ENCODE data around the gene CYTH4. TPM values are rescaled to one million over a fixed set of nuclear protein-coding genes. Genes with fewer than 3 reads are reported as not detected.

The CYTH4 gene
- total and polyA plus RNA-seq, 2 of the 8 experiments (the other 6 are each of a cell fraction or from before 2014, with no cell fraction given): 0.09 TPM; not detected in 1

- no peaks in the 10 kb centered on the region for H3K36me3 ChIP-seq (ENCODE audit: control insufficient read depth in 2 of 4, insufficient read depth in 4 of 4, low read length in 3 of 4)
- no peak overlapping the region for H3K23ac ChIP-seq (ENCODE audit: insufficient read length)
- no peak overlapping the region for H3K14ac ChIP-seq (ENCODE audit: insufficient read length)
- TF ChIP-seq JUND (IDR thresholded peaks at IDR 0.05; ENCODE audit: low read length): no peak
- TF ChIP-seq CTBP2 (IDR thresholded peaks at IDR 0.05; ENCODE audit: borderline replicate concordance, insufficient read depth, insufficient read length, low read length): no peak
- H3K4ac ChIP-seq (replicated peaks; ENCODE audit: insufficient read length, low read depth, low read length): no peak overlapping the region
- peaks cover 0 to 18% (median 9%) of the 10 kb centered on the region in 4 experiments; a peak in 5 of 7 replicates for H3K4me1 ChIP-seq (replicated peaks in 1 of 4; ENCODE audit: control insufficient read depth in 3 of 4, insufficient read depth in 4 of 4, low read length in 3 of 4)
- DNase-seq (ENCODE audit: low read depth in 1 of 2, low spot score in 2 of 2) (no peak), FAIRE-seq (no peak)
- H3K79me2 ChIP-seq (ENCODE audit: control insufficient read depth in 1 of 2, insufficient read depth in 2 of 2, low read length in 2 of 2): no peaks in the 10 kb centered on the region
- peaks cover 0 to 3% (median 0%) of the 10 kb centered on the region in 4 experiments; a peak in 2 of 7 replicates for H3K27me3 ChIP-seq (replicated peaks in 1 of 4; ENCODE audit: control insufficient read depth in 3 of 4, extremely low read depth in 1 of 4, insufficient read depth in 3 of 4, low read length in 3 of 4)
- 0 out of 2 replicates have a peak overlapping the region, but pooled peaks have one; percentile 50 for H2BK12ac ChIP-seq (ENCODE audit: low read depth, low read length)
- no peak overlapping the region for H3K4me3 ChIP-seq (ENCODE audit: extremely low read depth in 1 of 4, insufficient read depth in 2 of 4, low read depth in 3 of 4, low read length in 4 of 4)
- H4K8ac ChIP-seq (ENCODE audit: extremely low read depth, insufficient read depth, low read length): no peak overlapping the region
- no peak overlapping the region for H3K4me2 ChIP-seq (ENCODE audit: insufficient read depth in 1 of 2, low read depth in 2 of 2, low read length in 2 of 2)
- 83% methylated on average over 11 of the region's 17 CpGs; no CpG with 5 or more reads in 1 of the 2 experiments for WGBS, 2 experiments (ENCODE audit: extremely low coverage in 1 of 2, insufficient coverage in 1 of 2, insufficient read length in 1 of 2, insufficient replicate concordance in 2 of 2, low coverage in 1 of 2, low lambda C conversion rate in 2 of 2, missing lambda C conversion rate in 1 of 2)
- H4K5ac ChIP-seq (ENCODE audit: insufficient read length, low read depth, low read length): no peak overlapping the region
- H2BK120ac ChIP-seq (replicated peaks; ENCODE audit: low read depth, low read length): no peak overlapping the region
- no peak overlapping the region for H3K9ac ChIP-seq (replicated peaks in 1 of 4; ENCODE audit: extremely low read depth in 1 of 4, low read depth in 3 of 4, low read length in 3 of 4)
- H4K20me1 ChIP-seq (replicated peaks in 1 of 2; ENCODE audit: control insufficient read depth in 1 of 2, insufficient read depth in 2 of 2, low read length in 2 of 2): no peaks in the 10 kb centered on the region
- no peaks in the 10 kb centered on the region for H3K9me3 ChIP-seq (ENCODE audit: insufficient read depth in 2 of 2, low read depth in 1 of 2, low read length in 1 of 2)
- no peak overlapping the region for H3K27ac ChIP-seq (ENCODE audit: low read depth, low read length)
- H4K91ac ChIP-seq (replicated peaks; ENCODE audit: insufficient read length, low read length): no peak overlapping the region
- H2AK5ac ChIP-seq (ENCODE audit: low read depth, low read length): no peak overlapping the region
- POLR2A ChIA-PET (ENCODE audit: partially characterized antibody): interaction anchor here (1.1 to 2.2 kb wide), 2 partner anchors 13 to 76 kb away, joined by 3 to 9 read pairs; no protein-coding TSS in a partner anchor
- 0 out of 2 replicates have a peak overlapping the region, but pooled peaks have one; percentile 83 for H2BK15ac ChIP-seq (ENCODE audit: low read length)
- no peak overlapping the region for H3K18ac ChIP-seq (ENCODE audit: extremely low read depth, low read length)
- H3K79me1 ChIP-seq (ENCODE audit: low read depth, low read length): no peaks in the 10 kb centered on the region; the same call in 1 of the 2 replicates
- H2AFZ ChIP-seq (ENCODE audit: low read length): no peak overlapping the region
- CTCF ChIA-PET (ENCODE audit: partially characterized antibody): interaction anchor here (2.2 kb wide), 1 partner anchor 14 kb away, joined by 7 read pairs; no protein-coding TSS in a partner anchor
- H3K56ac ChIP-seq (replicated peaks; ENCODE audit: insufficient read length, low read depth, low read length): no peak overlapping the region
- H2BK20ac ChIP-seq (ENCODE audit: low read length): 0 out of 2 replicates have a peak overlapping the region, but pooled peaks have one; percentile 61
- H3K23me2 ChIP-seq (ENCODE audit: low read depth, low read length): no peaks in the 10 kb centered on the region; the same call in 1 of the 2 replicates
- H2BK5ac ChIP-seq (ENCODE audit: low read depth, low read length): 0 out of 2 replicates have a peak overlapping the region, but pooled peaks have one; percentile 2
Measured at GRCh38 chr22:37343863-37344734, 61.8 kb downstream of the CYTH4 start.

All from H1 (cell line).